NCI-H2227 (cell line): Measurements from ENCODE around the gene NFKB1.

Experiments used
- DNase-seq: peaks from one replicate; lab custom pipeline; 2025; ENCODE audit not compliant: unreplicated experiment; lab: John Stamatoyannopoulos, UW

The NFKB1 gene

GRCh38 chr4:102493794-102494193 is 7.4 kb upstream of the NFKB1 start:
- peak; percentile 18 for DNase-seq

- DNase-seq, result no peak
These were observed 6.6 kb upstream of the NFKB1 start for GRCh38 chr4:102494603-102495002.

- no peak for DNase-seq
These were observed 3.2 kb upstream of the NFKB1 start for GRCh38 chr4:102497986-102498385.

- DNase-seq, result no peak
These were observed 835 bp upstream of the NFKB1 start for GRCh38 chr4:102500352-102500695.

DNA sequence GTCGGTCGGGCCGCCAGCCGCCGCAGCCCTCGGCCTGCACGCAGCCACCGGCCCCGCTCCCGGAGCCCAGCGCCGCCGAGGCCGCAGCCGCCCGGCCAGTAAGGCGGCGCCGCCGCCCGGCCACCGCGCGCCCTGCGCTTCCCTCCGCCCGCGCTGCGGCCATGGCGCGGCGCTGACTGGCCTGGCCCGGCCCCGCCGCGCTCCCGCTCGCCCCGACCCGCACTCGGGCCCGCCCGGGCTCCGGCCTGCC is 213 bp downstream of the NFKB1 start:
- DNase-seq, result peak; percentile 65

DNA sequence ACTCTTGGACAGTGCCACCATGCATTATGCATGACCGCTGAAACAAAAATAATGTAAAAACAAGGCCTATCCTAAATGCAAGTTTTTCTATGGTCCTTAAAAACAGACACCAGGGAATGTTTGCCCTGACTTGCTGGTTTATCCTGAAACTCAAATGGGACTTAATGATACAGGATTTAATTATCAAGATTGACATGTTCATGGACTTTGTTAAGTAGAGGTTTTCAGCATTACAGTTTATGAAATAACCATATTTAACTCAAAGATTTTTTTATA is 1.3 kb downstream of the NFKB1 start:
- no peak for DNase-seq

DNA sequence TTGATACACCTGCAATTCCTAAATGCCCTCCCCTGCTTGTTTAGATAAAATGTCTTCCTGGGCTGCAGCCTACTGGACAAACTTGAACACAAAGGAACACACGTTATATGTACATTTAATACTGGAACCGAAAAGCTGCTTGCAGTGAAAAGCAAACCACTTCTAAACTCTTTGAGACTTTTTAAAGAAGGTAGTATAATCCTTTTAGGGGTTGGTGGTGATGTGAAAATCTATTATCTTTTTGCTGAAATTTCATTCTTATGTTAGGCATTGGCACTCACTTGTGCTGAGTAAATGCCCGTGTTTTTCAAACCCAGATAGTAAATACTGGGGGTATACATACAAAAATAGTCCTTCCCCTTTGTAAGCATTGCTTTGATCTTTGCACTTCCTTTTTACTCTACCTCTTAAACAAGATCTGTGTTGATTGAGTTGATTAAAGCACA is 2.2 kb downstream of the NFKB1 start:
- DNase-seq, result no peak

DNA sequence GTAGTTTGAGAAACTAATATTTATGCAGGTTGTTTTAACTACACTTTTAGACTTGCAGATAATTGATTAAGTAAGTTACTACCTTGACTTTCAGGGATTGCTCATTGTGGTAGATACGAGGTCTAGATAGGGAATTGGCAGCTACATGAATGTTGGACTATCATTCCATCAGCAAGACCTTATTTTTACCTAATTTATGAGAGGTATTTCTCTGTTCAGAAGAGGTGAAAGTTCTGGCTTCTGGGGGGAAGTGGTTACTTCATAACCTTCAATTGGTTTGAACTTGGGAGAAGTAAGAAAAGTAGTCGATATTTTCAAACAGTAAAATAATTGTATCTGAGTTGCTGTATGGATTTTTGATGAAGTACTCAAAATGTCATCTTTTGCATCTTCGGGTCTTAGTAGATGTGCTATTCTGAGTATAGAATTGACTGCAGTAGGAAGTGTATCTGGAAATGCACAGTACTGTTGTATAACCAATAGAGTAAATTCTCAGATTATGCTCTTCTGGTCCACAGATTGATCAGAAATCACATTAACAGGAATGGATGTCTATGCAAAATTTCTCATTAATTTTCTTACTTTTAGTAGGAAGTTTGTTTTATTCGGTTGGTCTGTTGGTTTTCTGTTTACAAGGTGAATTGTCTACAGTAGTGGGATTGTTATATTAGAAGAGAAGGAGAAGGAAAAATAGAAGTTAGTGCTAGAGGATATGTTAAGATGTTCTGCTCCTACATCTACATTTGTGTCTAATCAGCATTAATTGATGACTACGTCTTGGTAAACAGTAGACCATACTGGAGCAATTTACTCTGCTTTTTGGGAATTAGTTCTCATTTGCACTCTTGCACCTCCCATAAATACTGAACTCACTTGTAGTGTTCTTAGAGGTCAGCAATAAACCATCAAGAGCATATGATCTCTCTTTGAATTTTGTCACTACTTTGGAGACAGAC is 3.0 kb downstream of the NFKB1 start:
- DNase-seq, result no peak

DNA sequence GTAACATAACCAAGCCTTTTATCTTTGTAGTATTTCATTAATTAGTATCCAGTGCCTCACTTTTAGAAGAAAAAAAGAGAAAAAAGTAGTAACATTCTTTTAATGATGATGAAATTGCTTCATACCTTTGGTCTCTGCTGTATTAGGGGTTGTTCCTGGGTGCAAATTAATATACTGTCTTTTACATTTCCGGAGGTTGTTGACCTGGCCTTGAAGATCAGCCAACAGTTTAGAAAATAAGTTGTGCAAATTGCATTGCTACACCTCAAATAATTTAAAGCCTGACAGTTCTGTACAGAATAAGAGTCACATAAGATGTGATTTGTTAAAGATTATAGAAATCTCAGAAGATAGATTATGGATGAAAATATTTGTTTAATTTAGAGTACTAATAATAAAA is 3.8 kb downstream of the NFKB1 start:
- DNase-seq, result no peak

GRCh38 chr4:102505708-102506107 is 4.5 kb downstream of the NFKB1 start:
- no peak for DNase-seq

DNA sequence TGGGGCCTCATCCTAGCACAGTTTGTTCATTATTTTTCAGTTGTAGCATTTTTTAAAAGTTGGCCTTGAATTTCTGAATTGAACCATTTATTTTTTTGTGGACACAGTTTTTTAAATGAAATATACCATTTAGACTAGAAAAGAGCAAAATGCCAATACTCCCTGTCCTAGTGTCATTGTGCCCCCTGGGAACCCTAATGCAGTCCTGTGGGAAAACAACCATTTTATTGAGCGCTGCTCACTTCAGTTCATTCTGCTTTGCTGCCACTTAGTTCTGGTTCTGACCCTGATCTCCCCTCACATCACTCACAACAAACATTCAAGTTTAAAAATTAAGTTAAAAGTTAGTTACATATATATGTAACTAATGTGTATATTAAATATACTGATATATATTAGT is 5.4 kb downstream of the NFKB1 start:
- DNase-seq, result no peak

- DNase-seq, result no peak
These were observed 10.9 kb downstream of the NFKB1 start for GRCh38 chr4:102511830-102512605.

- DNase-seq, result no peak
These were observed 13.3 kb downstream of the NFKB1 start for GRCh38 chr4:102514298-102514964.

DNA sequence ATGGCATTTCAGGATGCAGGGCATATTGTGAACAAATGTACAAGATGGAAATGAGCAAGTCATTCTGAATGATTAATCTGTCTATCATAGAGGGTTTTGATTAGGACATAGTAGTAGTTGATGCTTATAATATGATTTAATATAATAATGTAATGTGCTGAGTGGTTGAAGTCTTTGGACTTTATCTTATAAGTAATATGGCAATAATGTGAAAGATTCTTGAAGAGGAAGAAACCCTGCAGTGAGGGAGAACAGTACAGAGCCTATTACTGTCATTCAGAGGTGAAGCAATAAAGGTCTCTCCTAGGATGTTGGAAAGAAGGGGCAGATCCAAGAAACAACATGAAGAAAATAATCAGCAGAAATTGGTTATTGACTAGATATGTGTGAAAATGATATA is 16.6 kb downstream of the NFKB1 start:
- no peak for DNase-seq

- DNase-seq, result no peak
These were observed 17.6 kb downstream of the NFKB1 start for GRCh38 chr4:102518703-102519131.

DNA sequence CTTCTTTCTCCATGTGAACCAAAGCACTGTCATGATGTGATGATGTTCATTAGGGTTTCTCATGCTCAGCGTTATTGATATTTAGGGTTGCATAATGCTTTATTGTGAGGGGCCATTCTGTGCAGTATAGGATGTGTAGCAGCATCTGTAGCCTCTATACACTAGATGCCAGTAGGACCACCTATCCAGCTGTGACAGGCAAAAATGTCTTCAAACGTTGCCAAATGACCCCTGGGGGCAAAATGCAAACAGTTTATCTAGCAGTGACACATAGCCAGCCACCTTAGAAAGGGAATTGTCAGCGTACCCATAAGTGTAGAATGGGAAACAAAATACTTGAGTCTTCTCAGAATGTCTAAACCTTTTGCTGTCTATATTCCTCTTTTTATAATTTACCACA is 18.8 kb downstream of the NFKB1 start:
- no peak for DNase-seq

DNA sequence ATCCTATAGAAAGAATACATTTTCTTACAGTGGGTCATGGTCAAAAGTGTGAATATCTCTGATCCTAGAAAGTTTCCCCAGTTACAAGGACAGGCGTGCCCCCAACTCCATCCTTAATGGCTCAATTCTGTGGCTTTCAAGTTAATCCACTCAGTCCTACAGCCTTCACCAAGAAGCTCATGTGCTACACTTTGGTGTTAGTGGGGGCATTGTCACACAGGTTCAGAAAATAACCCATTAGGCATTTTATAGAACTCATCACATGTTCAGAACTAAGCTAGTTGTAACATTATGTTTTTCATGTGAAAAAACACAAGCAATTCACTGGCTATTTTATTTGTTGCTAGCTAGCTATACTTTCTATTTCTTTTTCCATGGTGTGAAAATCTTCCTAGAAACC is 20.4 kb downstream of the NFKB1 start:
- DNase-seq, result no peak

GRCh38 chr4:102522031-102522440 is 20.9 kb downstream of the NFKB1 start:
- no peak for DNase-seq

DNA sequence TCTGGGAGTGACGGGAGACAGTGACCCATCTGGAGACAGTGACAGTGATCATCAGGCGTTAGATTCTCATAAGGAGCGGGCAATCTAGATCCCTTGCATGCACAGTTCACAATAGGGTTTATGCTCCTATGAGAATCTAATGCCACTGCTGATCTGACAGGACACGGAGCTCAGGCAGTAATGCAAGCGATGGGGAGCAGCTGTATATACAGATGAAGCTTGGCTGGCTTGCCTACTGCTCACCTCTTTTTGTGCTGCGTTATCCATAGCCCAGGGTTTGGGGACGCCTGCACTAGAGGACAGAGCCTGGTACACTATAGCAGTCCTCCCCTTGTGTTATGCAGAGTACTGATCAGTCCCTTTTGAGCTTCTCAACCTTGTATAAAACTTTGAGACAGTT is 23.5 kb downstream of the NFKB1 start:
- DNase-seq, result no peak

- no peak for DNase-seq
These were observed 23.9 kb downstream of the NFKB1 start for GRCh38 chr4:102525097-102525496.

DNA sequence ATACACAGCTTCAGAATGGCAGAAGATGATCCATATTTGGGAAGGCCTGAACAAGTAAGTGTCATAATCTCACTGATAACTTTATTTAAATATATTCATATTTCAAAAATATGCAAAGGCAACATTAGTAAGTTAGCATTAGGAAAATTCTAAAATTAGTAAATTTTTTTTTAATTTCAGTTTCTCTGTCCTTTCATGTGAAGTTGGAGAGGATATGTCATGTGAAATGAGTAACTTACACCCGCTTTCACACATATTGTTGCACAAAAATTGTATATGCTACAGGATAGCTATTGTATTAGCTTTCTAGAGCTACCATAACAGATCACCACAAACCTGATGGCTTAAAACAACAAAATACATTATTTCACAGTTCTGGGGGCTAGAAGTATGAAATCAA is 24.3 kb downstream of the NFKB1 start:
- no peak for DNase-seq

DNA sequence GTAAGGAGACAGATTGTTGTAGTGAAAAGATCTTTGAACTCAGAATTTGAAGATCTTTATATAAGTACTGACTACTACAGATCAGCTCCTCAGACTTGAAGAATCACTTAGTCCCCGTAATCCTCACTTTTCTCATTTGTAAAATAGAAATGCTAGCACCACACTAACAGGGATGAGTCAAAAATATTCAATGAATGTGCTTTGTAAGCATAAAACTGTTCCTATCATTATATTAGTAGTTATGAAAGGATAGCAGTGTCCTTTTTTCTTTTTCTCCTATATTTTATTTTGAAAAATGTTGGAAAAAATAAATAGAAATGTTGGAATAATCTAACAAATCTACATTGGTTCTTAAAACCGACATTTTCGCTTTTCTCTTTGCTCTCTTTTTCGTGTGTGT is 25.4 kb downstream of the NFKB1 start:
- DNase-seq, result no peak
